IPS DF 6.9 (cell line): ENCODE results near the gene OST4.
A peak's percentile ranks its signal among the peaks of the same experiment; 100 is the strongest.

Experiments
- DNase-seq: peaks from one replicate; pipeline ENCODE4 v3.0.0-alpha.2; 2013; ENCODE audit warnings: low read depth, low spot score
- H3K27ac ChIP-seq: one replicate; pipeline ENCODE4 v1.5.1; 2013; ENCODE audit warnings: low read length, control low read depth
- H3K27me3 ChIP-seq: 2 replicates; pipeline ENCODE4 v1.6.1; 2013; ENCODE audit warnings: mild to moderate bottlenecking, low read length; ENCODE audit not compliant: control insufficient read depth, insufficient read depth
- H3K36me3 ChIP-seq: 2 replicates; pipeline ENCODE4 v1.6.1; 2013; ENCODE audit warnings: low read length; ENCODE audit not compliant: control insufficient read depth, insufficient read depth
- H3K4me1 ChIP-seq: 2 replicates; pipeline ENCODE4 v1.6.1; 2013; ENCODE audit warnings: low read length; ENCODE audit not compliant: control insufficient read depth, insufficient read depth
- H3K4me3 ChIP-seq: 2 replicates; pipeline ENCODE4 v1.5.1; 2013; ENCODE audit warnings: mild to moderate bottlenecking, low read length
- H3K9me3 ChIP-seq: 2 replicates; pipeline ENCODE4 v1.6.1; 2013; ENCODE audit warnings: low read length, inconsistent platforms; ENCODE audit not compliant: control insufficient read depth, insufficient read depth
- WGBS: extraction: QIAGEN DNeasy Blood & Tissue Kit; methylation state at CpG from one replicate; pipeline ENCODE4 v1.1.7; 2013; ENCODE audit warnings: mixed read lengths, missing lambda C conversion rate; ENCODE audit not compliant: insufficient read length, insufficient coverage; 5-methylcytosine and 5-hydroxymethylcytosine counted together

Gene OST4

DNA sequence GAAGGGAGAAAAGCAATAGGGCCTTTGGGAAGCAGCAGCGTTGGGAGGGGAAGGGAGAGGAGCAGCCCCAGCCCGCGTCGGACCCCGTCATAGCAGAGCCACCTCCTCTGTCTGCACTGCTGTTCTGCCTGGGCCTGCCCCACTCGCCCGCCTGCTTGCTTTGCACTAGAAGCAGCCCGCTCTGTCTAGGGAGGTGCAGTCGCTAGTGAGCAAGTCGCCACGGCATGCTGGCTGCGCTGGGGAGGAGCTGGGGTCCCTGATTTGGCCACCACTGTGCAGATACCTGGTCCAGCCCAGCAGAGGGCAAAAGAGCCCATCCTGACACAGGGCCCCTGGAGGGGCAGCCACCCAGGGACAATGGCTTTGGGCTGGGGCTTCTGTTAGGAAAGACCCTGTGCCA, 46.6 kb downstream of the OST4 start:
- WGBS, result no CpG with 5 or more reads among the region's 12 CpGs
- peaks cover 1% of the 10 kb centered on the region; the same call in 1 of the 2 replicates for H3K4me1 ChIP-seq

DNA sequence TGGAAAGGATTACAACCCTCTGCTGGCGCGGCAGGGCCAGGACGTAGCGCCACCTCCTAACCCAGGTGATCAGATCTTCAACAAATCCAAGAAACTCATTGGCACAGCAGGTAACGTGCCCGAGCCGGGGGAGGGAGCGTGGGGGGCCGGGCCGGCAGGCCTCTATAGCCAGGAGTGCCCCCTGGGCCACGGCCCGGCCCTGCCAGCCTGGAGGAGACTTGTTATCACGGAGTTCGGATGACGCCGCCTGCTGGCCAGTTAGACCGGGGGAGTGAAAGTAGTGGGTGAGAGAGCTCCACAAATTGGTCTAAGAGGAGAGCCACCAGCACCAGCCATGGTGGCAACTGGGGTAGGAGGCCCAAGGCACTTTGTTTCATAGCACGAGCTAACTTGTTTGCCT, 47.3 kb downstream of the OST4 start:
- WGBS, result no CpG with 5 or more reads among the region's 18 CpGs
- Histone ChIP-seq H3K4me3 (no peak overlapping the region), H3K4me1 (peaks cover 1% of the 10 kb centered on the region; the same call in 1 of the 2 replicates), H3K36me3 (no peaks in the 10 kb centered on the region), H3K9me3 (no peaks in the 10 kb centered on the region), H3K27ac (no peak overlapping the region), H3K27me3 (no peaks in the 10 kb centered on the region)
- peak; percentile 45 for DNase-seq

More for the DNA sequence above, 46.6 kb downstream of the OST4 start:
- Histone ChIP-seq H3K27ac (no peak overlapping the region), H3K27me3 (no peaks in the 10 kb centered on the region), H3K9me3 (no peaks in the 10 kb centered on the region), H3K36me3 (no peaks in the 10 kb centered on the region), H3K4me3 (no peak overlapping the region)
- DNase-seq, result no peak

DNA sequence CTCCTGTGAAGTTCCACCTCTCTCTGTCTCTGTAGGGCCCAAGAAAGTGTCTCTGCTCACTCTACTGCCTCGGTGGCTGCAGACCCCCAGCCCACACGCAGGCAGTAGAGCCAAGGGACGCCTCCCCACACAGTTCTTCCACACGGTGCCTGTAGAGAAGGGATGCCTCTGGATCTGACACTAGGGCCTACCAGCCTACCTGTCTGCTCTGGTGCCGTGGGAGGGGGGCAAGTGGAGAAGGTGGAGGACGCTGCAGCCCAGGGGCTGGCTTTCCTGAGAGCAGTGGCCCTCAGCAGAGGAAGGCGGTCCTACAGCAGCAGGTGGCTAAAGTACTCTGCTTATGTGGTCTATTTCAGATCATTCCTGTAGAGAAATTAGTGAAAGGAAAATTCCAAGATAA, 47.7 kb downstream of the OST4 start:
- WGBS, result no CpG with 5 or more reads among the region's 7 CpGs
- H3K27me3 ChIP-seq, result no peaks in the 10 kb centered on the region
- no peak overlapping the region for H3K27ac ChIP-seq
- no peak overlapping the region for H3K4me3 ChIP-seq
- no peak for DNase-seq
- no peaks in the 10 kb centered on the region for H3K36me3 ChIP-seq
- peaks cover 1% of the 10 kb centered on the region; the same call in 1 of the 2 replicates for H3K4me1 ChIP-seq
- no peaks in the 10 kb centered on the region for H3K9me3 ChIP-seq

DNA sequence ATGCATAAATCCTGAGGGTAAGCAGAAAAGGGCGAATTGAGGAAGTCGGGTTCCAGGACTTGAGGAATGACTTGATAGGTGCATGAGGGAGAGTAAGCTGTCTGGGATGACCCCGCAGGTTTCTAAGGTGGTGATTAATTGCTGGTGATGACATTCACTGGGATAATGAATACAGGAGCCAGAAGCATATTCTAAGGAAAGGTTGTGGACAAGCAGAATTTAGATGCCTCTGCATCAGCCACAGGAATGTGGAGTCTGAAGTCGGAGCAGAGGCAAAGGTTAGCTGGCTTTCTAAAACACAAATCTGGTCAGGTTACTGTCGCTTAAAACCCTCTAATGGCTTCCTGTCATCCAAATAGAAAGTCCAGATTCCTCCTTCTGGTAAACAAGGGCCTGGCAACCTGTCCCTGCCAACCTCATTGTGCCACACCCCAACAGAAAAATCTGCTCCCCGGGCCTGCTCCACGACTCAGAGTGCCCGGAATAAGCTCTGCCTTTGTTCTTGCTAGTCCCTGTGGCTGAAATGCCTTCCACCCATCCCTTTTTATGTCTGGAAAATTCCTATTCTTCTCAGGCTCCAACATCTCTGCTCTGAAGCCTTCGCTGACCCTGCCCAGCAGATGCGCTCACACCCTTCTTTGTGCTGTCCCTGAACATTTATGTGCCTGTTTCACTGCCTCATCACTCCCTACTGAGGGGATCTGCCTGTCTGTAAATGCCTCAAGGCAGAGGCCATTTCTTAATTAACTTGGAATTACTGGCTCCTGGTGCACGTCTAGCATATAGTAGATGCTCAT, 50.0 kb downstream of the OST4 start:
- no CpG with 5 or more reads among the region's 11 CpGs for WGBS

More for the DNA sequence above, 50.0 kb downstream of the OST4 start:
- Histone ChIP-seq H3K4me1 (peaks cover 1% of the 10 kb centered on the region; the same call in 1 of the 2 replicates), H3K27me3 (no peaks in the 10 kb centered on the region), H3K27ac (no peak overlapping the region), H3K9me3 (no peaks in the 10 kb centered on the region), H3K4me3 (no peak overlapping the region), H3K36me3 (no peaks in the 10 kb centered on the region)
- no peak for DNase-seq
